H1 (cell line): ENCODE results near the gene CHMP6. TPM values are rescaled to one million over a fixed set of nuclear protein-coding genes. Genes with fewer than 3 reads are reported as not detected.

Source experiments
- CTCF ChIA-PET: fragments of 300-600 bp; sonication (Branson Sonifier 250); formaldehyde crosslinking; loops from one replicate; lab custom pipeline; 2021; ENCODE audit not compliant: partially characterized antibody; lab: Charles Lee
- POLR2A ChIA-PET: fragments of 300-600 bp; sonication (Branson Sonifier 250); formaldehyde crosslinking; loops from one replicate; lab custom pipeline; 2021; ENCODE audit warnings: inconsistent platforms; ENCODE audit not compliant: partially characterized antibody; lab: Charles Lee
- DNase-seq, 2 experiments: peaks; one replicate each; pipeline versions ENCODE4 v3.0.0 to v3.0.0-alpha.2; 2010 to 2022; ENCODE audit warnings: low spot score in 2 of 2, low read depth in 1 of 2, mixed read lengths in 1 of 2
- FAIRE-seq: peaks from 2 replicates; lab custom pipeline; 2011; peaks lifted over from hg19 to GRCh38; lab: Jason Lieb, UNC
- H2AFZ ChIP-seq: 2 replicates; pipeline ENCODE4 v1.8.1; 2012; ENCODE audit warnings: low read length, inconsistent platforms
- H2AK5ac ChIP-seq: 2 replicates; pipeline ENCODE4 v1.6.1; 2013; ENCODE audit warnings: low read depth, low read length
- H2BK120ac ChIP-seq: replicated peaks from 2 replicates; pipeline ENCODE3; 2013; ENCODE audit warnings: low read depth, low read length, inconsistent platforms
- H2BK12ac ChIP-seq: 2 replicates; pipeline ENCODE4 v1.6.1; 2013; ENCODE audit warnings: low read depth, low read length
- H2BK15ac ChIP-seq: 2 replicates; pipeline ENCODE4 v1.6.1; 2013; ENCODE audit warnings: low read length
- H2BK20ac ChIP-seq: 2 replicates; pipeline ENCODE4 v1.6.1; 2013; ENCODE audit warnings: low read length
- H2BK5ac ChIP-seq: 2 replicates; pipeline ENCODE4 v1.6.1; 2013; ENCODE audit warnings: low read depth, low read length
- H3K14ac ChIP-seq: 2 replicates; pipeline ENCODE4 v1.6.1; 2013; ENCODE audit warnings: inconsistent platforms; ENCODE audit not compliant: insufficient read length
- H3K18ac ChIP-seq: 2 replicates; pipeline ENCODE4 v1.6.1; 2013; ENCODE audit warnings: low read length; ENCODE audit errors: extremely low read depth
- H3K23ac ChIP-seq: 2 replicates; pipeline ENCODE4 v1.6.1; 2013; ENCODE audit warnings: inconsistent platforms; ENCODE audit not compliant: insufficient read length
- H3K23me2 ChIP-seq: 2 replicates; pipeline ENCODE4 v1.6.1; 2013; ENCODE audit warnings: low read depth, low read length
- H3K27ac ChIP-seq: 2 replicates; pipeline ENCODE4 v1.6.1; 2011; ENCODE audit warnings: low read depth, low read length, inconsistent platforms
- H3K27me3 ChIP-seq, 4 experiments: replicated peaks in 1 of 4; 1 replicate in 1 of 4; 2 replicates in 3 of 4; pipeline versions ENCODE4 v1.6.1 to v1.8.1; 2011 to 2013; ENCODE audit warnings: low read length in 3 of 4, mild to moderate bottlenecking in 3 of 4, inconsistent platforms in 2 of 4, mixed read lengths in 2 of 4, moderate library complexity in 1 of 4; ENCODE audit not compliant: control insufficient read depth in 3 of 4, insufficient read depth in 3 of 4; ENCODE audit errors: extremely low read depth in 1 of 4
- H3K36me3 ChIP-seq, 4 experiments: 2 replicates each; pipeline versions ENCODE4 v1.6.1 to v1.8.1; 2011 to 2013; ENCODE audit warnings: mild to moderate bottlenecking in 4 of 4, low read length in 3 of 4, moderate library complexity in 2 of 4, control low read depth in 1 of 4, inconsistent platforms in 1 of 4; ENCODE audit not compliant: insufficient read depth in 4 of 4, control insufficient read depth in 2 of 4
- H3K4ac ChIP-seq: replicated peaks from 2 replicates; pipeline ENCODE3; 2013; ENCODE audit warnings: low read length, low read depth, mixed read lengths, inconsistent platforms; ENCODE audit not compliant: insufficient read length
- H3K4me1 ChIP-seq, 4 experiments: replicated peaks in 1 of 4; 1 replicate in 1 of 4; 2 replicates in 3 of 4; pipeline versions ENCODE4 v1.6.1 to v1.8.1; 2011 to 2013; ENCODE audit warnings: low read length in 3 of 4, inconsistent platforms in 2 of 4, mixed read lengths in 1 of 4; ENCODE audit not compliant: insufficient read depth in 4 of 4, control insufficient read depth in 3 of 4
- H3K4me2 ChIP-seq, 2 experiments: 2 replicates each; pipeline versions ENCODE4 v1.6.1 to v1.8.1; 2011 to 2013; ENCODE audit warnings: low read depth in 2 of 2, low read length in 2 of 2, control low read depth in 1 of 2, inconsistent platforms in 1 of 2, mild to moderate bottlenecking in 1 of 2; ENCODE audit not compliant: insufficient read depth in 1 of 2
- H3K4me3 ChIP-seq, 4 experiments: fragments of 200-600, 300-600 bp in 1 of 4; sonication (generic), shearing (Covaris generic), sonication (Bioruptor Twin) in 1 of 4; 2 replicates each; pipeline versions ENCODE4 v1.5.1 to v1.8.1; 2011 to 2016; ENCODE audit warnings: low read length in 4 of 4, low read depth in 3 of 4, control low read depth in 2 of 4, inconsistent platforms in 2 of 4, mild to moderate bottlenecking in 2 of 4, mixed read lengths in 1 of 4, moderate library complexity in 1 of 4; ENCODE audit not compliant: insufficient read depth in 2 of 4; ENCODE audit errors: extremely low read depth in 1 of 4
- H3K56ac ChIP-seq: replicated peaks from 2 replicates; pipeline ENCODE3; 2013; ENCODE audit warnings: low read depth, mild to moderate bottlenecking, mixed read lengths, low read length, inconsistent platforms; ENCODE audit not compliant: insufficient read length
- H3K79me1 ChIP-seq: 2 replicates; pipeline ENCODE4 v1.6.1; 2013; ENCODE audit warnings: low read depth, low read length, control low read depth
- H3K79me2 ChIP-seq, 2 experiments: 2 replicates each; pipeline versions ENCODE4 v1.6.1 to v1.8.1; 2012 to 2013; ENCODE audit warnings: low read length in 2 of 2, mild to moderate bottlenecking in 2 of 2, inconsistent platforms in 1 of 2; ENCODE audit not compliant: insufficient read depth in 2 of 2, control insufficient read depth in 1 of 2
- H3K9ac ChIP-seq, 4 experiments: replicated peaks in 1 of 4; 1 replicate in 1 of 4; 2 replicates in 3 of 4; pipeline versions ENCODE4 v1.6.1 to v1.8.1; 2011 to 2013; ENCODE audit warnings: low read depth in 3 of 4, low read length in 3 of 4, control low read depth in 2 of 4, mild to moderate bottlenecking in 2 of 4, moderate library complexity in 2 of 4, inconsistent platforms in 1 of 4; ENCODE audit errors: extremely low read depth in 1 of 4
- H3K9me3 ChIP-seq, 2 experiments: 2 replicates each; pipeline versions ENCODE4 v1.6.1 to v1.8.1; 2012 to 2013; ENCODE audit warnings: mild to moderate bottlenecking in 2 of 2, moderate library complexity in 2 of 2, control low read depth in 1 of 2, inconsistent platforms in 1 of 2, low read depth in 1 of 2, low read length in 1 of 2, mixed read lengths in 1 of 2; ENCODE audit not compliant: insufficient read depth in 2 of 2
- H4K20me1 ChIP-seq, 2 experiments: replicated peaks in 1 of 2; 2 replicates each; pipeline versions ENCODE3 to v1.8.1; 2011 to 2013; ENCODE audit warnings: inconsistent platforms in 2 of 2, low read length in 2 of 2, mild to moderate bottlenecking in 1 of 2; ENCODE audit not compliant: insufficient read depth in 2 of 2, control insufficient read depth in 1 of 2
- H4K5ac ChIP-seq: 2 replicates; pipeline ENCODE4 v1.6.1; 2013; ENCODE audit warnings: low read length, low read depth, mixed read lengths, inconsistent platforms; ENCODE audit not compliant: insufficient read length
- H4K8ac ChIP-seq: 2 replicates; pipeline ENCODE4 v1.8.0; 2013; ENCODE audit warnings: mild to moderate bottlenecking, moderate library complexity, low read length, inconsistent platforms; ENCODE audit not compliant: insufficient read depth; ENCODE audit errors: extremely low read depth
- H4K91ac ChIP-seq: replicated peaks from 2 replicates; pipeline ENCODE3; 2013; ENCODE audit warnings: low read length, mixed read lengths, inconsistent platforms; ENCODE audit not compliant: insufficient read length
- CHD2 ChIP-seq: IDR thresholded peaks from 2 replicates; pipeline ENCODE4 v1.6.1; 2012; ENCODE audit warnings: low read length, improper control_type of control experiment
- POU5F1 ChIP-seq: IDR thresholded peaks from 2 replicates; pipeline ENCODE4 v1.6.1; 2011; ENCODE audit warnings: low read depth, mild to moderate bottlenecking, low read length, moderate library complexity
- WGBS, 2 experiments: shearing (Covaris generic) in 1 of 2; methylation state at CpG; one replicate each; pipeline versions ENCODE4 v1.1.6 to v1.1.7; 2013 to 2015; ENCODE audit warnings: low lambda C conversion rate in 2 of 2, mixed read lengths in 2 of 2, inconsistent platforms in 1 of 2, low coverage in 1 of 2, missing lambda C conversion rate in 1 of 2; ENCODE audit not compliant: insufficient replicate concordance in 2 of 2, insufficient coverage in 1 of 2, insufficient read length in 1 of 2; ENCODE audit errors: extremely low coverage in 1 of 2, missing lambda C conversion rate in 1 of 2; 5-methylcytosine and 5-hydroxymethylcytosine counted together
- polyA plus RNA-seq, 7 experiments: library from polyadenylated mRNA; depleted of rRNA in 3 of 7; stranded (reverse) in 5 of 7; unstranded in 2 of 7; fragments of >200 nt in 5 of 7; fragments of 200-250 nt in 2 of 7; gene quantifications; 1 replicate in 5 of 7; 2 replicates in 1 of 7; 4 replicates in 1 of 7; pipeline versions ENCODE4 v1.2.1 to v1.2.3, GENCODE V29; 2011 to 2013; ENCODE audit warnings: missing spikeins in 2 of 7, mixed read lengths in 2 of 7
- total RNA-seq: library from RNA; stranded (reverse); fragmentation: NEBNext Ultra II Directional; extraction: Animal tissue kit (Norgen Biotek cat#: 25700); gene quantifications from 2 replicates; pipeline ENCODE4 v1.2.1, GENCODE V29; 2021
- TF ChIP-seq, protein P1 (sequence below): IDR thresholded peaks from 2 replicates; pipeline ENCODE4 v1.6.1; 2012; ENCODE audit warnings: low read length, inconsistent platforms

Gene CHMP6
- total and polyA plus RNA-seq, 2 of the 8 experiments (the other 6 are each of a cell fraction or from before 2014, with no cell fraction given): 15.7 to 24.3 TPM

DNA sequence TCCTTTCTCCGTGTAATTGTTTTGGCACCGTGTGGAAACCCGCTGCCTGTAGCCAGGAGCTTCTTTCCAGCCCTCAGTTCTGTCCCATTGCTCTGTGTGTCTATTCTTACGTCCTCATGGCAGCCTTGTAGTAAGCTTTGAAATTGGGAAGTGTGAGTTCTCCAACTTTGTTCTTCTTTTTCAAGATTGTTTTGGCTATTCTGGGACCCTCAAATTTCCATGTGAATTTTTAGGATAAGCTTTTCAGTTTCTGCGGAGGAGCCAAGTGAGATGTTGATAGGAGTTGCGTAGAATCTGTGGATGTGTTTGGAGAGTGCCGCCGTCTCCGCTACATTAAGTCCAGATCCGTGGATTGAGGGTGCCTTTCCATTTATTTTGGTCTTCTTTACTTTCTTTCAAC is 15.2 kb downstream of the CHMP6 start:
- no peaks in the 10 kb centered on the region for H3K36me3 ChIP-seq
- no peak overlapping the region for H4K5ac ChIP-seq
- no peak overlapping the region for H3K23ac ChIP-seq
- no peak overlapping the region for H3K56ac ChIP-seq
- no peak overlapping the region for H3K4me2 ChIP-seq
- H2BK15ac ChIP-seq: no peak overlapping the region
- H4K8ac ChIP-seq: no peak overlapping the region
- FAIRE-seq: no peak
- no peak overlapping the region for H2AFZ ChIP-seq
- H3K4me1 ChIP-seq: peaks cover 0 to 7% (median 1%) of the 10 kb centered on the region in 4 experiments; a peak in 3 of 7 replicates
- peaks cover 3 to 6% of the 10 kb centered on the region in 2 experiments for H4K20me1 ChIP-seq
- H3K79me1 ChIP-seq: no peaks in the 10 kb centered on the region
- peaks cover 7 to 22% (median 20%) of the 10 kb centered on the region in 4 experiments; a peak in 6 of 7 replicates for H3K27me3 ChIP-seq
- no peak overlapping the region for H2BK120ac ChIP-seq
- no peak overlapping the region for H3K18ac ChIP-seq
- 84% methylated on average over 10 of the region's 10 CpGs; no CpG with 5 or more reads in 1 of the 2 experiments for WGBS, 2 experiments
- H4K91ac ChIP-seq: no peak overlapping the region
- peaks cover 9 to 12% of the 10 kb centered on the region in 2 experiments for H3K9me3 ChIP-seq
- DNase-seq: no peak
- H3K9ac ChIP-seq: no peak overlapping the region
- CTCF ChIA-PET: interaction anchor here (1.0 to 1.7 kb wide), 3 partner anchors 8 to 19 kb away, joined by 3 to 6 read pairs (median 4); no protein-coding TSS in a partner anchor
- H3K4ac ChIP-seq: no peak overlapping the region
- H2BK12ac ChIP-seq: no peak overlapping the region
- no peak overlapping the region for H3K14ac ChIP-seq
- H3K23me2 ChIP-seq: peaks cover 5% of the 10 kb centered on the region; the same call in 1 of the 2 replicates
- no peak overlapping the region for H3K27ac ChIP-seq
- no peaks in the 10 kb centered on the region for H3K79me2 ChIP-seq
- POLR2A ChIA-PET: interaction anchor here (2.1 kb wide), 1 partner anchor 29 kb away, joined by 6 read pairs; the partner anchor contains the start of gene BAIAP2
- TF ChIP-seq, protein P1, sequence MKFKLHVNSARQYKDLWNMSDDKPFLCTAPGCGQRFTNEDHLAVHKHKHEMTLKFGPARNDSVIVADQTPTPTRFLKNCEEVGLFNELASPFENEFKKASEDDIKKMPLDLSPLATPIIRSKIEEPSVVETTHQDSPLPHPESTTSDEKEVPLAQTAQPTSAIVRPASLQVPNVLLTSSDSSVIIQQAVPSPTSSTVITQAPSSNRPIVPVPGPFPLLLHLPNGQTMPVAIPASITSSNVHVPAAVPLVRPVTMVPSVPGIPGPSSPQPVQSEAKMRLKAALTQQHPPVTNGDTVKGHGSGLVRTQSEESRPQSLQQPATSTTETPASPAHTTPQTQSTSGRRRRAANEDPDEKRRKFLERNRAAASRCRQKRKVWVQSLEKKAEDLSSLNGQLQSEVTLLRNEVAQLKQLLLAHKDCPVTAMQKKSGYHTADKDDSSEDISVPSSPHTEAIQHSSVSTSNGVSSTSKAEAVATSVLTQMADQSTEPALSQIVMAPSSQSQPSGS: no peak
- TF ChIP-seq CHD2 (no peak), POU5F1 (no peak)
- no peak overlapping the region for H2AK5ac ChIP-seq
- H2BK20ac ChIP-seq: no peak overlapping the region
- H3K4me3 ChIP-seq: no peak overlapping the region
- H2BK5ac ChIP-seq: no peak overlapping the region
